Right atrium auricular region (tissue), 2 donors: ENCODE measurements around the gene UMAD1. TPM values are rescaled to one million over a fixed set of nuclear protein-coding genes. Genes with fewer than 3 reads are reported as not detected.

Source experiments
- DNase-seq: peaks from one replicate; pipeline ENCODE4 v3.0.0-alpha.2; 2019; ENCODE audit warnings: low spot score
- H3K27ac ChIP-seq, 2 donors: fragments of 200-600 bp; sonication (generic); 1 replicate in 1 of 2; 2 replicates in 1 of 2; pipeline ENCODE4 v1.5.1; 2016 to 2019
- H3K27me3 ChIP-seq, 2 donors: fragments of 200-600 bp; sonication (generic); one replicate each; pipeline versions ENCODE4 v1.5.1 to v1.6.0; 2017 to 2019
- H3K36me3 ChIP-seq: fragments of 200-600 bp; sonication (generic); one replicate; pipeline ENCODE4 v1.5.1; 2016
- H3K4me1 ChIP-seq, 2 donors: fragments of 200-600 bp; sonication (generic); one replicate each; pipeline versions ENCODE4 v1.5.1 to v1.6.0; 2017 to 2019
- H3K4me3 ChIP-seq, 2 donors: fragments of 200-600 bp; sonication (generic); 1 replicate in 1 of 2; 2 replicates in 1 of 2; pipeline ENCODE4 v1.5.1; 2017 to 2019; ENCODE audit warnings: mild to moderate bottlenecking in 1 of 2, moderate library complexity in 1 of 2
- H3K9me3 ChIP-seq, 2 donors: fragments of 200-600 bp; sonication (generic); one replicate each; pipeline ENCODE4 v1.5.1; 2019
- CTCF ChIP-seq, 2 donors: fragments of 200-600 bp; sonication (generic); IDR thresholded peaks; one replicate each; pipeline ENCODE4 v1.5.1; 2019; ENCODE audit warnings: antibody characterized with exemption in 2 of 2
- total RNA-seq, 2 donors: library from RNA; depleted of rRNA; stranded (reverse); fragments of >200 nt; gene quantifications; one replicate each; pipeline ENCODE4 v1.1.0, GENCODE V29; 2016

The UMAD1 gene
- total RNA-seq, 2 donors from 2014 or later: 9.2 to 17.7 TPM

GRCh38 chr7:7665031-7665430 is 24.5 kb downstream of the UMAD1 start:
- Histone ChIP-seq H3K4me3 (no peak overlapping the region), H3K9me3 (no peaks in the 10 kb centered on the region), H3K4me1 (no peaks in the 10 kb centered on the region), H3K27ac (no peak overlapping the region), H3K27me3 (no peaks in the 10 kb centered on the region), H3K36me3 (no peaks in the 10 kb centered on the region)
- TF ChIP-seq CTCF (IDR thresholded peaks at IDR 0.05): no peak
- DNase-seq: no peak

- Histone ChIP-seq H3K27me3 (no peaks in the 10 kb centered on the region), H3K4me1 (no peaks in the 10 kb centered on the region), H3K36me3 (no peaks in the 10 kb centered on the region), H3K4me3 (no peak overlapping the region), H3K9me3 (no peaks in the 10 kb centered on the region), H3K27ac (no peak overlapping the region)
- no peak for DNase-seq
- TF ChIP-seq CTCF (IDR thresholded peaks at IDR 0.05): no peak
Observed at GRCh38 chr7:7667187-7667586, 26.6 kb downstream of the UMAD1 start.

- Histone ChIP-seq H3K36me3 (no peaks in the 10 kb centered on the region), H3K27ac (no peak overlapping the region), H3K4me3 (no peak overlapping the region), H3K27me3 (no peaks in the 10 kb centered on the region), H3K9me3 (no peaks in the 10 kb centered on the region), H3K4me1 (no peaks in the 10 kb centered on the region)
- no peak for TF ChIP-seq CTCF (IDR thresholded peaks at IDR 0.05)
- no peak for DNase-seq
Observed at GRCh38 chr7:7668706-7669105, 28.2 kb downstream of the UMAD1 start.

- TF ChIP-seq CTCF (IDR thresholded peaks at IDR 0.05): no peak
- no peak for DNase-seq
- H3K9me3 ChIP-seq: no peaks in the 10 kb centered on the region
- no peaks in the 10 kb centered on the region for H3K27me3 ChIP-seq
- no peak overlapping the region for H3K27ac ChIP-seq
- H3K4me3 ChIP-seq: no peak overlapping the region
- H3K4me1 ChIP-seq: no peaks in the 10 kb centered on the region
- H3K36me3 ChIP-seq: no peaks in the 10 kb centered on the region
Observed at GRCh38 chr7:7670490-7670889, 29.9 kb downstream of the UMAD1 start.

- no peaks in the 10 kb centered on the region for H3K27me3 ChIP-seq
- no peaks in the 10 kb centered on the region for H3K4me1 ChIP-seq
- no peak overlapping the region for H3K4me3 ChIP-seq
- no peak overlapping the region for H3K27ac ChIP-seq
- DNase-seq: no peak
- no peaks in the 10 kb centered on the region for H3K9me3 ChIP-seq
- H3K36me3 ChIP-seq: no peaks in the 10 kb centered on the region
- no peak for TF ChIP-seq CTCF (IDR thresholded peaks at IDR 0.05)
Observed at GRCh38 chr7:7671361-7671760, 30.8 kb downstream of the UMAD1 start.

- no peaks in the 10 kb centered on the region for H3K9me3 ChIP-seq
Observed at GRCh38 chr7:7672545-7673239, 32.1 kb downstream of the UMAD1 start.

More at GRCh38 chr7:7672545-7673239, 32.1 kb downstream of the UMAD1 start:
- Histone ChIP-seq H3K36me3 (no peaks in the 10 kb centered on the region), H3K4me1 (no peaks in the 10 kb centered on the region), H3K27ac (no peak overlapping the region), H3K27me3 (no peaks in the 10 kb centered on the region), H3K4me3 (no peak overlapping the region)
- DNase-seq: no peak
- TF ChIP-seq CTCF (IDR thresholded peaks at IDR 0.05): no peak
